HG02870 (cell line): ENCODE results near the gene TMEM222.

ENCODE experiments used
- ATAC-seq: cut with Tn5 transposase; IDR thresholded peaks from one replicate; pipeline ENCODE4 v1.9.1; 2021; ENCODE audit warnings: mild to moderate bottlenecking, moderate library complexity; ENCODE audit not compliant: unreplicated experiment

TMEM222 gene

GRCh38 chr1:27306071-27306470 is 15.9 kb upstream of the TMEM222 start:
- ATAC-seq, result no peak

GRCh38 chr1:27306892-27307761 is 14.8 kb upstream of the TMEM222 start:
- ATAC-seq, result no peak

GRCh38 chr1:27307874-27308598 is 13.9 kb upstream of the TMEM222 start:
- no peak for ATAC-seq

- ATAC-seq, result no peak
Measured at GRCh38 chr1:27314169-27314568, 7.8 kb upstream of the TMEM222 start.

- no peak for ATAC-seq
Measured at GRCh38 chr1:27314737-27315136, 7.2 kb upstream of the TMEM222 start.

GRCh38 chr1:27316860-27317259 is 5.1 kb upstream of the TMEM222 start:
- ATAC-seq, result no peak

- ATAC-seq, result no peak
Measured at GRCh38 chr1:27318136-27318535, 3.8 kb upstream of the TMEM222 start.

- no peak for ATAC-seq
Measured at GRCh38 chr1:27318596-27318995, 3.4 kb upstream of the TMEM222 start.

- no peak for ATAC-seq
Measured at GRCh38 chr1:27322569-27323240, 742 bp downstream of the TMEM222 start.

GRCh38 chr1:27325286-27325685 is 3.3 kb downstream of the TMEM222 start:
- no peak for ATAC-seq

GRCh38 chr1:27327964-27328363 is 6.0 kb downstream of the TMEM222 start:
- ATAC-seq, result no peak

GRCh38 chr1:27330786-27331185 is 8.8 kb downstream of the TMEM222 start:
- no peak for ATAC-seq

- no peak for ATAC-seq
Measured at GRCh38 chr1:27331426-27331825, 9.5 kb downstream of the TMEM222 start.

- no peak for ATAC-seq
Measured at GRCh38 chr1:27331922-27332321, 10.0 kb downstream of the TMEM222 start.

- ATAC-seq, result no peak
Measured at GRCh38 chr1:27332536-27333281, 10.7 kb downstream of the TMEM222 start.

GRCh38 chr1:27333717-27334279 is 11.8 kb downstream of the TMEM222 start:
- no peak for ATAC-seq

GRCh38 chr1:27335506-27336422 is 13.8 kb downstream of the TMEM222 start:
- ATAC-seq, result no peak

GRCh38 chr1:27336756-27337155 is 14.8 kb downstream of the TMEM222 start:
- ATAC-seq, result no peak

- no peak for ATAC-seq
Measured at GRCh38 chr1:27338751-27339150, 16.8 kb downstream of the TMEM222 start.

GRCh38 chr1:27339213-27339612 is 17.2 kb downstream of the TMEM222 start:
- no peak for ATAC-seq
